Neural progenitor cell (in vitro differentiated cells): Measurements from ENCODE around the gene REEP3. TPM values are rescaled to one million over a fixed set of nuclear protein-coding genes. Genes with fewer than 3 reads are reported as not detected.
"Not testable (repeated sequence)": the region's sequence is repeated elsewhere in the genome, so short reads cannot be mapped to it uniquely, and the experiment has no call there.

Experiments
- DNase-seq: peaks from one replicate; pipeline ENCODE4 v3.0.0-alpha.2; 2016; ENCODE audit warnings: low spot score
- H2AFZ ChIP-seq: fragments of 200-600 bp; sonication (generic); replicated peaks from 2 replicates; pipeline ENCODE4 v1.6.1; 2016; ENCODE audit warnings: antibody characterized with exemption
- H3F3A ChIP-seq: fragments of 200-600 bp; sonication (generic); 2 replicates; pipeline ENCODE4 v1.6.1; 2016; ENCODE audit warnings: antibody characterized with exemption, low read depth
- H3K27ac ChIP-seq: fragments of 200-600 bp; sonication (generic); 2 replicates; pipeline ENCODE4 v1.5.1; 2016; ENCODE audit warnings: mild to moderate bottlenecking
- H3K27me3 ChIP-seq: fragments of 200-600 bp; sonication (generic); 2 replicates; pipeline ENCODE4 v1.6.1; 2016; ENCODE audit warnings: mild to moderate bottlenecking, moderate library complexity
- H3K36me3 ChIP-seq: fragments of 200-600 bp; sonication (generic); 2 replicates; pipeline ENCODE4 v1.5.1; 2016
- H3K4me1 ChIP-seq: fragments of 200-600 bp; sonication (generic); 2 replicates; pipeline ENCODE4 v1.6.1; 2016; ENCODE audit warnings: mixed run types
- H3K4me2 ChIP-seq: fragments of 200-600 bp; sonication (generic); 2 replicates; pipeline ENCODE4 v1.6.1; 2016
- H3K4me3 ChIP-seq: fragments of 200-600 bp; sonication (generic); 2 replicates; pipeline ENCODE4 v1.5.1; 2016
- H3K79me2 ChIP-seq: fragments of 200-600 bp; sonication (generic); 2 replicates; pipeline ENCODE4 v1.6.1; 2016; ENCODE audit warnings: low read depth
- H3K9ac ChIP-seq: fragments of 200-600 bp; sonication (generic); 2 replicates; pipeline ENCODE4 v1.6.1; 2016
- H3K9me3 ChIP-seq: fragments of 200-600 bp; sonication (generic); 2 replicates; pipeline ENCODE4 v1.5.1; 2016; ENCODE audit warnings: low read depth
- H4K20me1 ChIP-seq: fragments of 200-600 bp; sonication (generic); 2 replicates; pipeline ENCODE4 v1.6.1; 2016; ENCODE audit warnings: low read depth
- H3K27ac Mint-ChIP-seq: 3 replicates; pipeline ENCODE4 v1.8.0; 2021; ENCODE audit warnings: mixed read lengths
- H3K27me3 Mint-ChIP-seq: 2 replicates; pipeline ENCODE4 v1.8.0; 2022; ENCODE audit warnings: low read depth, mild to moderate bottlenecking, inconsistent platforms, moderate library complexity, mixed read lengths; ENCODE audit not compliant: insufficient read depth
- H3K36me3 Mint-ChIP-seq: 3 replicates; pipeline ENCODE4 v1.8.0; 2021; ENCODE audit warnings: mixed read lengths
- H3K4me1 Mint-ChIP-seq: 3 replicates; pipeline ENCODE4 v1.8.0; 2021; ENCODE audit warnings: mixed read lengths
- H3K4me3 Mint-ChIP-seq: 3 replicates; pipeline ENCODE4 v1.8.0; 2021; ENCODE audit warnings: mild to moderate bottlenecking, moderate library complexity, mixed read lengths
- H3K9me3 Mint-ChIP-seq: 3 replicates; pipeline ENCODE4 v1.8.0; 2020; ENCODE audit warnings: mixed read lengths
- EZH2 ChIP-seq: fragments of 200-600 bp; sonication (generic); IDR thresholded peaks from 2 replicates; pipeline ENCODE4 v1.6.1; 2017; ENCODE audit warnings: antibody characterized with exemption, mild to moderate bottlenecking, moderate library complexity
- EZH2phosphoT487 ChIP-seq: fragments of 200-600 bp; sonication (generic); IDR thresholded peaks from 2 replicates; pipeline ENCODE4 v1.6.1; 2017; ENCODE audit warnings: antibody characterized with exemption
- total RNA-seq: library from RNA; depleted of rRNA; stranded (reverse); fragments of >200 nt; gene quantifications from 2 replicates; pipeline ENCODE4 v1.2.3, GENCODE V29; 2015; ENCODE audit warnings: low replicate concordance
- TF ChIP-seq, protein P1 (sequence below): fragments of 200-600 bp; sonication (generic); IDR thresholded peaks from 2 replicates; pipeline ENCODE4 v1.5.1; 2017; ENCODE audit warnings: antibody characterized with exemption, mild to moderate bottlenecking

The REEP3 gene
- total RNA-seq, 1 donor from 2014 or later: 42.0 TPM

DNA sequence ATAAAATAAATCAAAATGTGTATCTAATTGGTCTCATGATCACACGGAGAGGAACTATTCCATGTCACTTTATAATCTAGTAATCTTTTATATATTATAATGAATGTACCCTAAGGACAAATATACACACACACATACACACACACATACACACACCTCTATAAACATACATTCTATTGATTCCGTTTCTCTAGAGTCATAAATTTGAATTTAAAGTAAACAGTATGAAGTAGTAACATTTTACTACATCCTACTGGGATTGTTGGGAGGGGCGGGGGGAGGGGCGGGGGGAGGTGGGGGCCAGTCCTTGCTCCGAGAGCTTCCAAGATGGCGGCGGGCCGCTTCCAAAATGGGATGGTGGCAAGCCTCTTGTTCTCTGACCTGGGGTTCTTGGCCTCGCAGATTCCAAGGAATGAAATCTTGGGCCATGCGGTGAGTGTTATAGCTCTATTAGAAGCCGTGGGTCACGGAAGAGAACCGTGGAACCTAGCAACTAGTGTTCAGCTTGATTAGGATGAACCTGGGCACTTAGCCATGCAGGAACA, 143.2 kb downstream of the REEP3 start:
- H2AFZ ChIP-seq: peak overlapping the region; percentile 87

DNA sequence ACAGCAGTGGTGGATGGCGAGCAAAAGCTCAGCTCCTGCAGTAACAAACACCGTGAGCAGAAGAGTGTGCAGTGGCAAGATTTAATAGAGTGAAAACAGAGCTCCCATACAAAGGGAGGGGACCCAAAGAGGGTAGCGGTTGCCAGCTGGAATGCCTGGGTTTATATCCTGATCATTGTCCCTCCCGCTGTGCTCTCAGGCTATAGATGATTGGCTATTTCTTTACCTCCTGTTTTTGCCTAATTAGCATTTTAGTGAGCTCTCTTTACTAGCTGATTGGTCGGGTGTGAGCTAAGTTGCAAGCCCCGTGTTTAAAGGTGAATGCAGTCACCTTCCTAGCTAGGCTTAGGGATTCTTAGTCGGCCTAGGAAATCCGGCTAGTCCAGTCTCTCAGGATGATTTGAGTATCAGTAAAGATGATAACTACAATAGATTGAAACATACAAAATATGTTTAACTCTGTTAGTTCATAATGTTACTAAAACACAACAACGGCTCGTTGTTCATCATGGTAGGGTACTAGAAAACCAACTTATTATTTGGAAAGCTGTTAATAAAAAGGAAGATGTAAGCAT, 143.9 kb downstream of the REEP3 start:
- H2AFZ ChIP-seq: peak overlapping the region; percentile 87
- not testable (repeated sequence) for H3K36me3 ChIP-seq, H3K4me3 ChIP-seq, H3K4me1 Mint-ChIP-seq, H3K4me2 ChIP-seq, H3K27me3 ChIP-seq, H3K79me2 ChIP-seq, H3K27ac Mint-ChIP-seq, H3K36me3 Mint-ChIP-seq, H4K20me1 ChIP-seq, H3K9me3 Mint-ChIP-seq, H3K9ac ChIP-seq, H3K4me3 Mint-ChIP-seq, H3F3A ChIP-seq, H3K27ac ChIP-seq, DNase-seq, H3K4me1 ChIP-seq, H3K27me3 Mint-ChIP-seq, H3K9me3 ChIP-seq

More for the DNA sequence above, 143.2 kb downstream of the REEP3 start:
- H3K9ac ChIP-seq: no peak overlapping the region
- H3K4me2 ChIP-seq: no peak overlapping the region
- no peaks in the 10 kb centered on the region for H3K4me1 Mint-ChIP-seq
- no peaks in the 10 kb centered on the region for H3K4me1 ChIP-seq
- no peaks in the 10 kb centered on the region for H3K27me3 ChIP-seq
- no peaks in the 10 kb centered on the region for H3K9me3 Mint-ChIP-seq
- H3K36me3 Mint-ChIP-seq: no peaks in the 10 kb centered on the region
- H3F3A ChIP-seq: peaks cover 3% of the 10 kb centered on the region
- H3K27ac ChIP-seq: no peak overlapping the region
- TF ChIP-seq EZH2phosphoT487: no peak
- no peak for TF ChIP-seq EZH2
- TF ChIP-seq, protein P1, sequence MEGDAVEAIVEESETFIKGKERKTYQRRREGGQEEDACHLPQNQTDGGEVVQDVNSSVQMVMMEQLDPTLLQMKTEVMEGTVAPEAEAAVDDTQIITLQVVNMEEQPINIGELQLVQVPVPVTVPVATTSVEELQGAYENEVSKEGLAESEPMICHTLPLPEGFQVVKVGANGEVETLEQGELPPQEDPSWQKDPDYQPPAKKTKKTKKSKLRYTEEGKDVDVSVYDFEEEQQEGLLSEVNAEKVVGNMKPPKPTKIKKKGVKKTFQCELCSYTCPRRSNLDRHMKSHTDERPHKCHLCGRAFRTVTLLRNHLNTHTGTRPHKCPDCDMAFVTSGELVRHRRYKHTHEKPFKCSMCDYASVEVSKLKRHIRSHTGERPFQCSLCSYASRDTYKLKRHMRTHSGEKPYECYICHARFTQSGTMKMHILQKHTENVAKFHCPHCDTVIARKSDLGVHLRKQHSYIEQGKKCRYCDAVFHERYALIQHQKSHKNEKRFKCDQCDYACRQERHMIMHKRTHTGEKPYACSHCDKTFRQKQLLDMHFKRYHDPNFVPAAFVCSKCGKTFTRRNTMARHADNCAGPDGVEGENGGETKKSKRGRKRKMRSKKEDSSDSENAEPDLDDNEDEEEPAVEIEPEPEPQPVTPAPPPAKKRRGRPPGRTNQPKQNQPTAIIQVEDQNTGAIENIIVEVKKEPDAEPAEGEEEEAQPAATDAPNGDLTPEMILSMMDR: no peak
- H3K36me3 ChIP-seq: no peaks in the 10 kb centered on the region
- H3K4me3 Mint-ChIP-seq: no peak overlapping the region
- H3K27me3 Mint-ChIP-seq: peaks cover 3% of the 10 kb centered on the region
- H3K79me2 ChIP-seq: no peaks in the 10 kb centered on the region
- DNase-seq: no peak
- H3K9me3 ChIP-seq: no peaks in the 10 kb centered on the region
- no peaks in the 10 kb centered on the region for H4K20me1 ChIP-seq
- H3K27ac Mint-ChIP-seq: no peak overlapping the region
- H3K4me3 ChIP-seq: no peak overlapping the region

DNA sequence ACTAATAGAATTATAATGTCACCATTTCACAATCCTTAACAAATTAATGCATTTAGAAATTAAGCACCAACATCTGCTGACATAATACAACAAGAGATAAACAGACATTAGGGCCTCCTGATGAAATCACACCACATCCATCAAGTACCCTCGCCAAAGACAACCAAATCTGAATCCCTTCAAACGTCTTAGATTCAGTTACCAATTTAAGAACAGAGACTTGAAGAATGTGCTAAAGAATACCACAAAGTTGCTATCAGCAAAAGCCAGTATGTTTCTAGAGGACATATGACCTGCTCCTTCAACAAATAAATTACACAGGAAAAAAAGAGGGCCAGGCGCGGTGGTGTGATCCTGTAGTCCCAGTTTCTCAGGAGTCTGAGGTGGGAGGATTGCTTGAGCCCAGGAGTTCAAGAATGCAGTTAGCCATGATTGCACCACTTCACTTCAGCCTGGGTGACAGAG, 144.5 kb downstream of the REEP3 start:
- H3K27me3 Mint-ChIP-seq: peaks cover 3% of the 10 kb centered on the region
- H3K79me2 ChIP-seq: no peaks in the 10 kb centered on the region
- no peaks in the 10 kb centered on the region for H3K36me3 Mint-ChIP-seq
- no peaks in the 10 kb centered on the region for H3K9me3 ChIP-seq
- no peak for TF ChIP-seq EZH2phosphoT487
- H3F3A ChIP-seq: peaks cover 3% of the 10 kb centered on the region
- H3K4me3 ChIP-seq: no peak overlapping the region
- H4K20me1 ChIP-seq: no peaks in the 10 kb centered on the region
- peaks cover 5% of the 10 kb centered on the region for H3K4me1 ChIP-seq
- H3K27me3 ChIP-seq: no peaks in the 10 kb centered on the region
- DNase-seq: no peak
- H3K4me1 Mint-ChIP-seq: peaks cover 5% of the 10 kb centered on the region
- no peak overlapping the region for H3K4me2 ChIP-seq
- H2AFZ ChIP-seq: peak overlapping the region; percentile 87
- H3K9ac ChIP-seq: no peak overlapping the region
- H3K27ac ChIP-seq: no peak overlapping the region
- no peaks in the 10 kb centered on the region for H3K36me3 ChIP-seq
- H3K4me3 Mint-ChIP-seq: no peak overlapping the region
- H3K9me3 Mint-ChIP-seq: no peaks in the 10 kb centered on the region
- no peak overlapping the region for H3K27ac Mint-ChIP-seq

DNA sequence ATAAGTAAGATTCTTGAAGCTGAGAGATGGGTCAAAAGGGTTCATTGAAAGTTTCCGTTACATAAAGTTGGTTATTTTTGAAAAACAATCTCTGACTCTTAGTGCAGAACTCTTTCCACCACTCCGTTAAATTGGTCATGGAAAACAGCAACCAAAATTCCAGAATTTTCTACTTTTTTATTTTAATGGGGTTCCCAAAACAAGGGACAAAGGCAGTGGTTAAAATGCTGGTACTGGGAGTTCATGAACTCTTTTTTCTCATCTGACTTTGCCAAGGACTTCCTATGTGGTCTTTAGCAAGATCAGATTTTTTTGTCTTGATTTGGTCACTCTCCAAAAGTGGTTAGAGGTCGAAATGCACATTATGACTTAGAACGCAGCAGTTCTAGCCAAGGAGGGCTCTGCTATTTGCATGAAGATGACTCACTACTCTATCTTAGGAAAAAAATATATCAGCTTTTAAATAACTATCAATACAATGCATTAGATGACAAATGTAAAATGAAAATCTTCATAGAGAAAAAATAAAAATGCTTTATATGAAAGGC, 145.7 kb downstream of the REEP3 start:
- Histone ChIP-seq H3K9ac (no peak overlapping the region), H3K27me3 (no peaks in the 10 kb centered on the region), H3K4me1 (peaks cover 17% of the 10 kb centered on the region), H3K4me3 (no peak overlapping the region), H3K79me2 (no peaks in the 10 kb centered on the region), H3K4me2 (no peak overlapping the region), H3K36me3 (no peaks in the 10 kb centered on the region), H2AFZ (no peak overlapping the region), H4K20me1 (no peaks in the 10 kb centered on the region), H3K9me3 (no peaks in the 10 kb centered on the region), H3K27ac (no peak overlapping the region), H3F3A (peaks cover 3% of the 10 kb centered on the region)
- Mint-ChIP-seq H3K4me1 (peaks cover 17% of the 10 kb centered on the region), H3K9me3 (no peaks in the 10 kb centered on the region), H3K27me3 (peaks cover 3% of the 10 kb centered on the region), H3K4me3 (no peak overlapping the region), H3K36me3 (no peaks in the 10 kb centered on the region), H3K27ac (no peak overlapping the region)
- TF ChIP-seq, protein P1: no peak
- TF ChIP-seq EZH2 (no peak), EZH2phosphoT487 (no peak)
- no peak for DNase-seq
